Neural cell (in vitro differentiated cells): ENCODE data around the gene VHLL. TPM values are rescaled to one million over a fixed set of nuclear protein-coding genes. Genes with fewer than 3 reads are reported as not detected.

ENCODE experiments used
- H2AFZ ChIP-seq: fragments of 200-600, 300-800 bp; sonication (generic), shearing (Covaris generic); 2 replicates; pipeline ENCODE4 v1.6.0; 2014; ENCODE audit warnings: low read depth, mild to moderate bottlenecking, antibody characterized with exemption, low read length, moderate library complexity
- H3F3A ChIP-seq: fragments of 200-600 bp; shearing (Covaris generic); 2 replicates; pipeline ENCODE4 v1.6.1; 2016; ENCODE audit warnings: mild to moderate bottlenecking, moderate library complexity, mixed read lengths, antibody characterized with exemption, low read length; ENCODE audit not compliant: insufficient read depth, poor library complexity, severe bottlenecking
- H3K27ac ChIP-seq: fragments of 200-600, 300-800 bp; sonication (generic), shearing (Covaris generic); 2 replicates; pipeline ENCODE4 v1.5.1; 2014; ENCODE audit warnings: mild to moderate bottlenecking, low read length, moderate library complexity
- H3K27me3 ChIP-seq: fragments of 300-800, 200-600 bp; sonication (generic), shearing (Covaris generic); 2 replicates; pipeline ENCODE4 v1.6.0; 2014; ENCODE audit warnings: mild to moderate bottlenecking, low read depth, low read length, moderate library complexity; ENCODE audit not compliant: insufficient read depth
- H3K36me3 ChIP-seq: fragments of 300-800, 200-600 bp; sonication (generic), shearing (Covaris generic); 2 replicates; pipeline ENCODE4 v1.5.1; 2014; ENCODE audit warnings: mild to moderate bottlenecking, antibody characterized with exemption, low read length, moderate library complexity; ENCODE audit not compliant: insufficient read depth
- H3K4me2 ChIP-seq: fragments of 300-800, 200-600 bp; sonication (generic), shearing (Covaris generic); 2 replicates; pipeline ENCODE4 v1.6.0; 2014; ENCODE audit warnings: mild to moderate bottlenecking, low read length
- H3K4me3 ChIP-seq: fragments of 300-800, 200-600 bp; sonication (generic), shearing (Covaris generic); 2 replicates; pipeline ENCODE4 v1.5.1; 2014; ENCODE audit warnings: mild to moderate bottlenecking, low read length, moderate library complexity
- H3K79me2 ChIP-seq: fragments of 200-600 bp; shearing (Covaris generic); replicated peaks from 2 replicates; pipeline ENCODE4 v1.6.0; 2014; ENCODE audit warnings: mild to moderate bottlenecking, low read length, moderate library complexity; ENCODE audit not compliant: insufficient read depth
- H3K9ac ChIP-seq: fragments of 300-800, 200-600 bp; sonication (generic), shearing (Covaris generic); 2 replicates; pipeline ENCODE4 v1.6.1; 2016; ENCODE audit warnings: mild to moderate bottlenecking, low read length, mixed read lengths
- H3K9me2 ChIP-seq: fragments of 200-600 bp; shearing (Covaris generic); 2 replicates; pipeline ENCODE4 v1.6.1; 2016; ENCODE audit warnings: mild to moderate bottlenecking, low read length, mixed read lengths; ENCODE audit not compliant: insufficient read depth
- H3K9me3 ChIP-seq: fragments of 200-600, 300-800 bp; sonication (generic), shearing (Covaris generic); 2 replicates; pipeline ENCODE4 v1.6.1; 2016; ENCODE audit warnings: mild to moderate bottlenecking, mixed run types, low read length, moderate library complexity, mixed read lengths
- H4K20me1 ChIP-seq: fragments of 200-600 bp; shearing (Covaris generic); 2 replicates; pipeline ENCODE4 v1.6.1; 2016; ENCODE audit warnings: mild to moderate bottlenecking, mixed run types; ENCODE audit not compliant: insufficient read depth
- RAD21 ChIP-seq: fragments of 450-650 bp; conservative IDR thresholded peaks from 2 replicates; pipeline ENCODE4 v1.6.1; 2014; ENCODE audit warnings: antibody characterized with exemption, mild to moderate bottlenecking, moderate library complexity
- polyA plus RNA-seq: library from polyadenylated mRNA; depleted of rRNA; stranded (reverse); fragments of >200 nt; gene quantifications from 2 replicates; pipeline ENCODE4 v1.2.3, GENCODE V29; 2014

VHLL gene
- polyA plus RNA-seq, 1 donor from 2014 or later = 1.8 TPM

DNA sequence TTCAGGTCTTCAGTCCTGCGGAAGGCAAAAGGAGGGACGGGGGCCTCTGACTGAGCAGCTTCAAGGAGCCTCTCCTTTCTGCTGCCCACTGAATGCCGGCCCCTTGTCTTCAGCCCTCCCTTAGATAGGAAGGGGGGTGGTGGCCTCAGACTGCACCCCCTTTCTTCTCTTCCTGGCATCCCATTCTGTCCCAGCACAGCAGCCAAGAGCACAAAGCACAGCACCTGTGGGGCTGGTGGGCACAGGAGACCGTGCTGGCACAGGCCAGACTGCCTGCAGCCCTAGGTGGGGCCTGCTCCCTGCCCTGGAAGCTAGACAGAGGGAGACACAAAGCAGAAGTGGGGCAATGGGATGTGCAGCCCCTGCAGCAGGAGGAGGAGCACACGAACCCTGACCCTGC, 49.5 kb downstream of the VHLL start:
- Histone ChIP-seq H3K4me2 (no peak overlapping the region), H4K20me1 (no peaks in the 10 kb centered on the region), H3K9me2 (no peaks in the 10 kb centered on the region), H3K27ac (no peak overlapping the region), H3K79me2 (no peaks in the 10 kb centered on the region), H3K27me3 (no peaks in the 10 kb centered on the region), H3F3A (no peaks in the 10 kb centered on the region), H3K9me3 (no peaks in the 10 kb centered on the region), H3K9ac (no peak overlapping the region), H3K36me3 (no peaks in the 10 kb centered on the region), H2AFZ (no peak overlapping the region), H3K4me3 (no peak overlapping the region)
- no peak for TF ChIP-seq RAD21

Other genes starting within 250 kb of the VHLL start
- 34.9 and 39.3 TPM in 2 replicates for gene UBQLN4, start 245.5 kb downstream of the VHLL start, polyA plus RNA-seq
- gene LAMTOR2, start 244.5 kb downstream of the VHLL start, polyA plus RNA-seq = 81.3 and 82.6 TPM in 2 replicates
- 1.3 TPM in 1 of 2 replicates, not detected in the other for gene RAB25, start 238.1 kb downstream of the VHLL start, polyA plus RNA-seq
- 39.8 and 44.4 TPM in 2 replicates for gene MEX3A, start 216.8 kb downstream of the VHLL start, polyA plus RNA-seq
- 90.7 and 103 TPM in 2 replicates for gene LMNA, start 184.6 kb downstream of the VHLL start, polyA plus RNA-seq
- gene SEMA4A, start 145.7 kb downstream of the VHLL start, polyA plus RNA-seq = 17.1 and 38.4 TPM in 2 replicates
- 13.7 and 16.2 TPM in 2 replicates for gene SLC25A44, start 105.2 kb downstream of the VHLL start, polyA plus RNA-seq
- gene PMF1, start 86.3 kb downstream of the VHLL start, polyA plus RNA-seq = 97.0 and 98.7 TPM in 2 replicates
- 1.9 and 2.5 TPM in 2 replicates for gene BGLAP, start 57.1 kb downstream of the VHLL start, polyA plus RNA-seq
- gene PAQR6, start 51.3 kb downstream of the VHLL start, polyA plus RNA-seq = 16.8 and 27.3 TPM in 2 replicates
- 57.3 and 84.4 TPM in 2 replicates for gene SMG5, start 16.5 kb downstream of the VHLL start, polyA plus RNA-seq
- 5.9 and 6.8 TPM in 2 replicates for gene TMEM79, start 15.0 kb downstream of the VHLL start, polyA plus RNA-seq
- gene GLMP, start 3.6 kb downstream of the VHLL start, polyA plus RNA-seq = 3.3 and 4.1 TPM in 2 replicates
- 288 and 326 TPM in 2 replicates for gene CCT3, start 39.0 kb upstream of the VHLL start, polyA plus RNA-seq
- gene TSACC, start 39.2 kb upstream of the VHLL start, polyA plus RNA-seq = not detected in 2 replicates
- not detected in 2 replicates for gene RHBG, start 69.9 kb upstream of the VHLL start, polyA plus RNA-seq
- gene MEF2D, start 201.5 kb upstream of the VHLL start, polyA plus RNA-seq = 4.7 and 5.2 TPM in 2 replicates